ENCODE data around the gene SENP7. TPM values are rescaled to one million over a fixed set of nuclear protein-coding genes. Genes with fewer than 3 reads are reported as not detected.
A peak's percentile ranks its signal among the peaks of the same experiment; 100 is the strongest.
"Not testable (repeated sequence)": the region's sequence is repeated elsewhere in the genome, so short reads cannot be mapped to it uniquely, and the experiment has no call there.

SENP7 gene
- total RNA-seq, 2 donors from 2014 or later, result 39.0 to 48.3 TPM

- no peak for DNase-seq
- Mint-ChIP-seq H3K27me3 (no peaks in the 10 kb centered on the region), H3K4me3 (no peak overlapping the region), H3K36me3 (ENCODE audit: low read depth) (peaks cover 2% of the 10 kb centered on the region), H3K4me1 (peaks cover 25% of the 10 kb centered on the region), H3K27ac (peak overlapping the region; percentile 69)
- H3K9me3 ChIP-seq (ENCODE audit: control insufficient read depth, low read length, poor library complexity, severe bottlenecking), result no peaks in the 10 kb centered on the region
- ATAC-seq, result no peak
Observed at GRCh38 chr3:101461451-101461850, 51.6 kb downstream of the SENP7 start.

DNA sequence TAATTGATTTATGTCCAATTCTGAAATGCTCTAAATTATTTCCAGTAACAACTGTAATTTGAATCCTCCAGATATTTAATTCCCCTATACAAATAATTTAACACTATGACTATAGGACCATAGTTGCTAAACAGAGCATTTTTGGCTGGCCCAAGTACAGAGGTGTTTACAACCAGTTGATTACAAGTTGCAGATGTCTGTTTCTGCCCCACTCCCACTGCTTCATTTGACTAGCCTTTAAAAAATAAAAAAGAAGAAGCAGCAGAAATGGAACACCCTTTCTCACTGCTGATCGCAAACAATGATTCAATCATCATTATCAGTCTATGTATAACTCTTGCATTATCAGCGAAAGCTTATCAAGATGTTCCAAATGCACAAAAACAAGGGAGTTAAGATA is 54.6 kb downstream of the SENP7 start:
- Mint-ChIP-seq H3K4me3 (no peak overlapping the region), H3K36me3 (ENCODE audit: low read depth) (peaks cover 2% of the 10 kb centered on the region), H3K27me3 (no peaks in the 10 kb centered on the region), H3K27ac (no peak overlapping the region), H3K4me1 (peaks cover 12% of the 10 kb centered on the region)
- no peak for ATAC-seq
- no peak for DNase-seq
- no peaks in the 10 kb centered on the region for H3K9me3 ChIP-seq (ENCODE audit: control insufficient read depth, low read length, poor library complexity, severe bottlenecking)

DNA sequence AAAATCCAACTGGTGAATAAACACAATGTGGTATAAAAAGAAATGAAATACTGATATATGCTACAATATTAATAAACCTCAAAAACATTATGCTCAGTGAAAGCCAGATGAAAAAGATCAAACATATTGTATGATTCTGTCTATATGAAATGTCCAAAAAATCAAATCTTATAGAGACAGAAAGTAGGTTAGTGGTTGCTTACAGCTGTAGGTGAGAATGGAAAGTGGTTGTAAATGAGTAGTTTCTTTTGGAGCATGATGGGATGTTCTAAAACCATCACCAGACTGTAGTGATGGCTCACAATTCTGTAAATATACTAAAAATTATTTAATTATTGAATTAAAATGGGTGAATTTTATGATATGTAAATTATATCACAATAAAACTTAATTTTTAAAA is 58.4 kb downstream of the SENP7 start:
- Mint-ChIP-seq H3K4me1 (peaks cover 19% of the 10 kb centered on the region), H3K27me3 (no peaks in the 10 kb centered on the region), H3K4me3 (no peak overlapping the region), H3K36me3 (ENCODE audit: low read depth) (peaks cover 2% of the 10 kb centered on the region), H3K27ac (no peak overlapping the region)
- no peak for ATAC-seq
- no peaks in the 10 kb centered on the region for H3K9me3 ChIP-seq (ENCODE audit: control insufficient read depth, low read length, poor library complexity, severe bottlenecking)
- DNase-seq, result no peak

- H3K27ac Mint-ChIP-seq, result no peak overlapping the region
Observed at GRCh38 chr3:101453961-101454360, 59.1 kb downstream of the SENP7 start.

GRCh38 chr3:101438641-101439040 is 74.4 kb downstream of the SENP7 start:
- not testable (repeated sequence) for H3K27ac Mint-ChIP-seq, H3K27me3 Mint-ChIP-seq
- peaks cover 14% of the 10 kb centered on the region for H3K4me1 Mint-ChIP-seq

More at GRCh38 chr3:101453961-101454360, 59.1 kb downstream of the SENP7 start:
- H3K36me3 Mint-ChIP-seq (ENCODE audit: low read depth), result no peaks in the 10 kb centered on the region
- ATAC-seq, result no peak
- no peak overlapping the region for H3K4me3 Mint-ChIP-seq
- no peaks in the 10 kb centered on the region for H3K9me3 ChIP-seq (ENCODE audit: control insufficient read depth, low read length, poor library complexity, severe bottlenecking)
- no peaks in the 10 kb centered on the region for H3K27me3 Mint-ChIP-seq
- DNase-seq, result no peak
- H3K4me1 Mint-ChIP-seq, result peaks cover 17% of the 10 kb centered on the region

GRCh38 chr3:101433652-101434051 is 79.4 kb downstream of the SENP7 start:
- Mint-ChIP-seq H3K4me1 (peaks cover 8% of the 10 kb centered on the region), H3K27ac (no peak overlapping the region), H3K27me3 (no peaks in the 10 kb centered on the region), H3K4me3 (no peak overlapping the region), H3K36me3 (ENCODE audit: low read depth) (peaks cover 3% of the 10 kb centered on the region)
- ATAC-seq (no peak), DNase-seq (no peak)
- no peaks in the 10 kb centered on the region for H3K9me3 ChIP-seq (ENCODE audit: control insufficient read depth, low read length, poor library complexity, severe bottlenecking)

More at GRCh38 chr3:101438641-101439040, 74.4 kb downstream of the SENP7 start:
- H3K4me3 Mint-ChIP-seq; H3K9me3 ChIP-seq (ENCODE audit: control insufficient read depth, low read length, poor library complexity, severe bottlenecking); H3K36me3 Mint-ChIP-seq (ENCODE audit: low read depth); DNase-seq; ATAC-seq: not testable (repeated sequence)

DNA sequence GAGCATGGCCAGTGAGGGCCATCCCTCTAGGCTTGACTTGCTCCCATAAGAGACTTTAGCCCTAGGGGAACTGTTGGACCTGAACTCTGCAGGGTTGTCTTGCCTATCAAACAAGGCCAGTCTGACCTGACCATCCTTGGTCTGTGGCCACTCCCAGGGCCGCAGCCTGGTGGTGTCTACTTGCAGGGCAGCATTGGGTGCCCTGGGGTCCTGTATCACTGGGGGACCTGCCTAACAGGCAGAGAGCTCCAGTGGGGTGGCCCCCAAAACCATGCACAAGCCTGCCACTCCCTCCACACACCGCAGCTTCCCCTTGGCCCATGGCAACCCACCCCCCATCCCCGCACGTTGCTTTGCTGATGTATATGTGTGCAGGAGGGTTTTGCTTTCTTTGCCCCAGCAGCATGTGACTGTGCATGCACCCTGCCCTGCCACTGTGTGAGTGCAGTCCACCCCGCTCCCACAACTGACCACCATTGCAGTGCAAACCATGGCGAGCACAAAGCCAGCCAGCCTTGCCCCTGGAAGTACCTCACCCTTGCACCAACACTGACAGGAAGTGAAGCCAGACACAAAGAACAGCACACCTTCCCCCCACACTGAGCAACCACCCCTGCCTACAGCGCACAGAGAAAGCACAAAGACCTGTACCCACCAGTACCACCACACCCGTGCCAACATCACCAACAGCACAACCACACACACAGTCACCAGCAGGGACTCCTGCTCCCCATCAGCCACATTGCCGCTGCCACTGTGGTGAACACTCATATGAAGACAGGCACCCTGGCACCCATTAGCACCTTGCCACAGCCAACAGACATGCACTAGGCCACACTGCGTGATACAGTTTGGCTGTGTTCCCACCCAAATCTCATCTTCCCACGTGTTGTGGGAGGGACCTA is 88.8 kb downstream of the SENP7 start:
- peak; percentile 21 for ATAC-seq
- H3K27ac Mint-ChIP-seq, result no peak overlapping the region
- peaks cover 31% of the 10 kb centered on the region for H3K4me1 Mint-ChIP-seq
- no peaks in the 10 kb centered on the region for H3K36me3 Mint-ChIP-seq (ENCODE audit: low read depth)
- H3K27me3 Mint-ChIP-seq, result no peaks in the 10 kb centered on the region
- no peaks in the 10 kb centered on the region for H3K9me3 ChIP-seq (ENCODE audit: control insufficient read depth, low read length, poor library complexity, severe bottlenecking)
- DNase-seq, result no peak
- H3K4me3 Mint-ChIP-seq, result no peak overlapping the region

DNA sequence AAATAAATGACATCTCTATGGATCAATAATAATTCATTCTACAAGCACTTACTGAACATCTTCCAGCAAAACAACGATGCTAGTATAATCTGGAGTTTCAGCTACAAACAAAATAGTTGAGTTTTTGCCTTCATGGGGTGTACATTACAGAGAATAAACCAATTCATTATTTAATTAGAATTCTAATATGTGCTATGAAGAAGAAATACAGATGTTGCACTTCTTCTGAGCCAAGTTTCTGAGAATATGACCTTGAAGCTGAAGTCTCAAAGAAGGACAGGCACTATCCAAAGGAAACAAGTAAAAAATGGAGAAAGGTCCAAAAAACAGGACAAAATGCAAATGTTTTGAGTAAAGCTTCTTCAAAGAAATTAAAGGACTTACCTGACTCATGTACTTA is 94.2 kb downstream of the SENP7 start:
- Mint-ChIP-seq H3K4me3 (no peak overlapping the region), H3K4me1 (peaks cover 33% of the 10 kb centered on the region), H3K36me3 (ENCODE audit: low read depth) (peaks cover under 1% of the 10 kb centered on the region), H3K27ac (no peak overlapping the region), H3K27me3 (no peaks in the 10 kb centered on the region)
- ATAC-seq (no peak), DNase-seq (no peak)
- H3K9me3 ChIP-seq (ENCODE audit: control insufficient read depth, low read length, poor library complexity, severe bottlenecking), result no peaks in the 10 kb centered on the region

GRCh38 chr3:101414121-101414520 is 98.9 kb downstream of the SENP7 start:
- H3K27ac Mint-ChIP-seq, result peak overlapping the region; percentile 47
- peak overlapping the region; percentile 10 for H3K4me3 Mint-ChIP-seq
- peaks cover 28% of the 10 kb centered on the region for H3K4me1 Mint-ChIP-seq
- no peaks in the 10 kb centered on the region for H3K27me3 Mint-ChIP-seq
- no peaks in the 10 kb centered on the region for H3K9me3 ChIP-seq (ENCODE audit: control insufficient read depth, low read length, poor library complexity, severe bottlenecking)
- DNase-seq (no peak), ATAC-seq (no peak)
- peaks cover 7% of the 10 kb centered on the region for H3K36me3 Mint-ChIP-seq (ENCODE audit: low read depth)

- Mint-ChIP-seq H3K4me3 (peak overlapping the region; percentile 10), H3K4me1 (peaks cover 28% of the 10 kb centered on the region), H3K36me3 (ENCODE audit: low read depth) (peaks cover 7% of the 10 kb centered on the region), H3K27ac (peak overlapping the region; percentile 47), H3K27me3 (no peaks in the 10 kb centered on the region)
- DNase-seq, result no peak
- no peaks in the 10 kb centered on the region for H3K9me3 ChIP-seq (ENCODE audit: control insufficient read depth, low read length, poor library complexity, severe bottlenecking)
- no peak for ATAC-seq
Observed at GRCh38 chr3:101413656-101414055, 99.4 kb downstream of the SENP7 start.

- DNase-seq (no peak), ATAC-seq (no peak)
- Mint-ChIP-seq H3K4me1 (peaks cover 28% of the 10 kb centered on the region), H3K36me3 (ENCODE audit: low read depth) (peaks cover 2% of the 10 kb centered on the region), H3K4me3 (no peak overlapping the region), H3K27me3 (no peaks in the 10 kb centered on the region), H3K27ac (peak overlapping the region; percentile 51)
- H3K9me3 ChIP-seq (ENCODE audit: control insufficient read depth, low read length, poor library complexity, severe bottlenecking), result peaks cover 6% of the 10 kb centered on the region
Observed at GRCh38 chr3:101391413-101391950, 121.5 kb downstream of the SENP7 start.

GRCh38 chr3:101388706-101389105 is 124.3 kb downstream of the SENP7 start:
- H3K4me3 Mint-ChIP-seq, result no peak overlapping the region
- ATAC-seq (no peak), DNase-seq (no peak)
- H3K27ac Mint-ChIP-seq, result peak overlapping the region; percentile 51
- peaks cover 2% of the 10 kb centered on the region for H3K36me3 Mint-ChIP-seq (ENCODE audit: low read depth)
- H3K4me1 Mint-ChIP-seq, result peaks cover 43% of the 10 kb centered on the region
- H3K27me3 Mint-ChIP-seq, result no peaks in the 10 kb centered on the region
- H3K9me3 ChIP-seq (ENCODE audit: control insufficient read depth, low read length, poor library complexity, severe bottlenecking), result peaks cover 6% of the 10 kb centered on the region

- Mint-ChIP-seq H3K36me3 (ENCODE audit: low read depth) (peaks cover under 1% of the 10 kb centered on the region), H3K27ac (peak overlapping the region; percentile 57), H3K4me1 (peaks cover 43% of the 10 kb centered on the region), H3K4me3 (no peak overlapping the region), H3K27me3 (no peaks in the 10 kb centered on the region)
- ATAC-seq (no peak), DNase-seq (no peak)
- peaks cover 6% of the 10 kb centered on the region for H3K9me3 ChIP-seq (ENCODE audit: control insufficient read depth, low read length, poor library complexity, severe bottlenecking)
Observed at GRCh38 chr3:101387351-101387750, 125.7 kb downstream of the SENP7 start.
